Activated naive CD4-positive, alpha-beta T cell (primary cell): ENCODE data around the gene LMOD3.

ENCODE experiments used
- DNase-seq, 4 experiments: peaks; one replicate each; lab custom pipeline; 2025; lab: John Stamatoyannopoulos, UW

LMOD3 gene

GRCh38 chr3:69091389-69092029 lies 30.9 kb downstream of the LMOD3 start:
- no peak for DNase-seq

DNA sequence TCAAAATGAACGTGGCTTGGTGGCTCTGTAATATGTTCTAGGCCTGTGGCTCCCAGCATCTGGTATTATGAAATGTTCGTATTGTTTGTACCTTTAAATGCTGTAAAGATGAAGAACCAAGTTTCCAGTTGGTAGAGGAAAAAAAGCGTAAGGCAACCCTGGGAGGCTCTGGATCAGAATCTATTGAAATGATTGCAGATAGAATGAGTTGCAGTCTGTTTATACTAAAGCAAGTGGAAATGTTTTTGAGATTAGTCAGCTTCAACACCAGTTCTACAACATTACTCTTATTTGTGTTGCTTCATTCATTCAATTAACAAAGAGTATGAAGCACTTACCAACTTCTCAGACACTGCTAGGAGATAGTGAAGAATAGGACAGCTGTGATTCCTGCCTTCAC lies 32.4 kb downstream of the LMOD3 start:
- no peak for DNase-seq

- DNase-seq = no peak
Measured at GRCh38 chr3:69088063-69088462, 34.3 kb downstream of the LMOD3 start.

DNA sequence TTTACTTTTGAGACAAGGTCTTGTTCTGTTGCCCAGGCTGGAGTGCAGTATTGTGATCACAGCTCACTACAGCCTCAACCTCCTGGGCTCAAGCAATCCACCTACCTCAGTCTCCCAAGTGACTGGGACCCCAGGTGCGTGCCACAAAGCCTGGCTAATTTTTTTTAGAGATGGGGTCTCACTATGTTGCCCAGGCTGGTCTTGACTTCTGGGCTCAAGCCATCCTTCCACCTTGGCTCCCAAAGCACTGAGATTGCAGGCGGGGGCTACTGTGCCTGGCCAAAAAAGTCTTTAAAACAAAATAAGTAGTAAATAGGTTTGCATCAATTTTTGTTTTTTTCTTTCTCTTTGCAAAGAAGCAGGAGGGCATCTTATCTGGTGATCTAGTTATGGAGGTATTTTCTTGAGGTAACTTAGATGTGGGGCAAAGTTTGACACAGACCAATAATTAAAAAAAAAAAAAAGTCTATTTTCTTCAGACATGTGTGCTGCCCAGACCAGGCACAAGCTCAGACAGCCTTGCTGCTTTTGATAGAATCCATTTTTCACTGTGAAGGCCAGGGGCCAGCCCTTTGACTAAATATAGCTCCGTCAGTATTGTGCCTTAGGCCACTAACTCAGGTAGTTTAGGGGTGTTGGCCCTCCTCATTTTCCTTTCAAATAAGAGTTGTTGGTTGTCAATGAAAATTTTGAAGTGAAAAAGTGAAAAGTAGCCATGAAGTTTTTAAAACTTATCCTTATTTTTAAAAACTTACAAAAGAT lies 35.2 kb downstream of the LMOD3 start:
- no peak for DNase-seq

DNA sequence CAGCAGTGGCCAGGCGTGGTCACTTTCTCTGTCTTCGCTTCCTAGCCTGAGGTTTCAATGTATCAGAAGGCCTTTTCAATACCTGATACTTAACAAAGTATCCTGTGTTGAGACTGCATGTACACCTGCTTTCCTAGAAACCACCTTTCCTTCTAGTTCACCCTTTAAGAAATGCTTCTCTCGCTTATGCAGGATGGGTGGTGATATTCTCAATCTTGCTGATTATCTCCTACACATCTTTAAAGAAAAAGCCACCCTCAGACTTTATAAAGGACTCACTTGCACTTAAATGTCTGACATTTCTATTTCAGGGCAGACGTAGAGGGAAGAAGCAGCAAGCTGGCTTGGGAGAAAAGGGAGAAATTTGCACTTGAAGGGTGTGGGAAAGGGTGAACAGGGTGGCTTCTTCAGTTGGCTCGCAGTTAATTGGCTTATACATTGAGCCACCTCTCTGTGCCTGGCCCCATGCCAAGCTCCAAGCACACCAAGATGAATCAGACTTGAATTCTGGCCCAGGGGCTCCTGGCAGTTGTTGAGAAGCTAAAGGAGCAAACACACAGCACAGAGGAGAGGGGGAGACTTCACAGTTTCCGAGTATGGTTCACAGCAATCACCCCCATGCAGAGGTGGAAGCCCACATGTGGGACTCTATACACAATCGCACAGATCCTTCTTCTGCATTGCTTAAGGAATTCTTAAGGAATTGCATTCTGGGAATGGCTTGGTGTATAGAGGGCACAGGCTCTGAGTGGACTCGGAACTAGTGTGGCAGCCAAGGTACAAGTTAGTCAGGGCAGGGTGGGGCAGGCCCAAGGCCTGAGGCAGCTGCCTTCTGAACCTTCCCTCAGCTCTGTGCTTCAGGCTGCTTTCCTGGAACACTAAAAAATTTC lies 36.3 kb downstream of the LMOD3 start:
- peak; percentile 10 to 51 (median 30) for DNase-seq

DNA sequence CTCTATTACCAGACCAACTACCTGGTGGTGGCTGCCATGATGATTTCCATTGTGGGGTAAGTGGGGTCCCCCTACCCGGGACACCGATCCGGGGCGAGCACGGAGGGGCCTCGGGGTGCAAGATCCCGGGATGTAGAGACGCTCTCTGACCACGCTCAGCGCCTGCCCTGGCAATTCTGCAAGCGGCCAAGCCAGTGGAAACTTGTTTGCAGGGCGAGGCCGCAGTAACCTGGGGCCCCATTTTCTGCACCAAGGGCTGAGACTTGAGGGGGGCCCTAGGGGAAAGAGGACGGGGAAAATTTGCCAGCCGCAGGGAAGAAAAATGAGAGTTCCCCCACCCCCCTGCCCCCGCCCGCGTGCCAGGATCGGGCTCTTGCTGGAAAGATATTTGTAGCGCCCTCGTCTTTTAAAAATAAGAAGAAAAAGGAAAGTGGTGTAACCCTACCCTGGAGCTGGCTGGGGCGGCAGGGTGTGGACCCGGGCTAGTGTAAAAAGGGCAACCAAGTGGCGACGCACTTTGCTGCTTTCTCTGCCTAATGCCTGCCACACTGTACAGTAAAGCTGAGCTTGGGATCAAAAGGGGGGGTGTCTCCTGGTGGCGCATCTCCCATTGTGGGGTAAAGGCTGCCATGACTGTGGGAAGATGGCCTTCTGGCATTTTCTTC lies 37.1 kb downstream of the LMOD3 start:
- DNase-seq = no peak

GRCh38 chr3:69084326-69085167 lies 37.8 kb downstream of the LMOD3 start, which contains the start of gene ARL6IP5:
TSS of gene ARL6IP5 (plus strand) at chr3:69084937. CDS start at chr3:69085048, 111 bp downstream.
- peak; percentile 52 to 85 (median 74) for DNase-seq

- DNase-seq = peak in 2 of 4 experiments; percentile 5 to 13
Measured at GRCh38 chr3:69082805-69083204, 39.6 kb downstream of the LMOD3 start.

DNA sequence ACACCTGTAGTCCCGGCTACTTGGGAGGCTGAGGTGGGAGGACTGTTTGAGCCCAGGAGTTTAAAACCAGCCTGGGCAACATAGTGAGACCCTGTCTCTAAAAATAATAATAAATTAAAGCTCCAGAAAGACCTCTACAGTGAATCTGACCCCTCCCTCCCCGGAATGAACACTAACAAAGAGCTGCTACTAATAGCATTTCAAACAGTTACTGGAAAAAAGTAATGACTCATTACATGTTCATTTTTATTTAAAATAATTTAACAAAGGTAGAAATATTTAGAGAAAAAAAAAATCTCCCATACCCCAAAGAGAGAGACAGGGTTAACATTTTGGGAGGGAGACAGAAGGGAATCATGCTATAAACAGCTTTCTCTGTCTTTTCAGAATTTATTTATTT lies 40.0 kb downstream of the LMOD3 start:
- DNase-seq = no peak

DNA sequence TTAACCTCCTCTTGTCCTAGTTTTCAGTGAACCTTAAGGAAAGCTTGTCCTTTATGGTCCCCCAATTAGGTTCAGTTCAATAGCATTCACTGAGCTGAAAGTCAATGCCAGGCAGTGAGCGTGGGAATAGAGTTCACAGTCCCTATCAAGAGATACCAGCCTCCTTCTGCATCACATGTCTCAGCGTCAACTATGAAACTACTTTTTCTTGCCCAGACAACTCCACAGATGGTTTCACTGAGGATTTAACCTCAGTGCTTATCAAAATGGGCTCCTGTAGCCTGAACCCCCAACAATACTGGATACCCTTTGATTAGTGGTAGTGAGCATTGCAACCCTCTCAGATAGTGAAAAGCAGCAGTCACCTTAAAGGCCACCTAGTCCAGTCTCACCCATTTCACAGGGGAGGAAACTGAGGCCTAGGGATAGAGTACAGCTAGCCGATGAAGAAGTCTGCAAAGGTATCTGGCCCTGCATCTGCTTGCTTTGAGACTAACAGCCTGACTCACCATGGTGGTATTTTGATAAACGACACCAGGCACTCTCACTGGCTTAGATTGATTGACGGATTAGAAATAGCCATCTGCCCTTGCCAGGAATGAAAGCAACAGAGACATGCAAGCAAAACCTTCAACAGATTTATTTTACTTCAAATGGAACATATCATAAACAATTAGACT lies 40.7 kb downstream of the LMOD3 start:
- no peak for DNase-seq

DNA sequence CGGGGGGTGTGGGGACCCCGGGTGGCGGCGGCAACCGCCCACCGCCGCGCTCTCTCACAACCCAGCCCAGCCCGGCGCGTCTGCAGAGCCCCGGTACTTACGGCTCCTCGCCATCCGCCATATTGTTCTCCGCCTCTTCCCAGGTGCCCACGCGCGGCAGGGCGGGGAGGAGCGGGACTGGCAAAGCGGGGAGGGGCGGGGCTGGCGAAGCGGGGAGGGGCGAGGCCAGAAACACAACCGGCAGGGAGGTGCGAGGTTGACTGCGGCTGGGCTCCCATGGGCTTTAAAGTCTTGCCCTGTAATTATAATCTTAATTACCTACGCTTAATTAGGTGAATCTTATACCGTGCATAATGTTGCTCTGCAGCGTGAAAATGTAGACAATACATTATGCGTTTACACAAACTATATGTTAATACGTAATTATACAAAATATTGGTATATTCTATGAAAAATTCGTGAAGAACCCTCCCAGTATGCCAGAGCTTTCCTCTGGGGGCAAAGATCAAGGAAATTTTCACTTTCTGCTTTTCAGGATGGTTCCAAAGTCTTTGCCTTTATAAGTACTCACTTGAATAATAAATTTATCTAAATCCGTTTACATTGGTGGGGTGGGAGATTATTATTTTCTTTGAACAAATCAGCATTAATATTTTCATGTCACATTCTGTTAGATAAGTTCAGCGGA lies 42.0 kb downstream of the LMOD3 start, which contains the start of gene UBA3:
TSS of gene UBA3 (minus strand) at position 133 of the 688 bp plus-strand sequence. CDS start at position 121, 12 bp downstream.
- DNase-seq = peak; percentile 79 to 93 (median 85)

- DNase-seq = no peak
Measured at GRCh38 chr3:69079269-69080159, 42.9 kb downstream of the LMOD3 start.

DNA sequence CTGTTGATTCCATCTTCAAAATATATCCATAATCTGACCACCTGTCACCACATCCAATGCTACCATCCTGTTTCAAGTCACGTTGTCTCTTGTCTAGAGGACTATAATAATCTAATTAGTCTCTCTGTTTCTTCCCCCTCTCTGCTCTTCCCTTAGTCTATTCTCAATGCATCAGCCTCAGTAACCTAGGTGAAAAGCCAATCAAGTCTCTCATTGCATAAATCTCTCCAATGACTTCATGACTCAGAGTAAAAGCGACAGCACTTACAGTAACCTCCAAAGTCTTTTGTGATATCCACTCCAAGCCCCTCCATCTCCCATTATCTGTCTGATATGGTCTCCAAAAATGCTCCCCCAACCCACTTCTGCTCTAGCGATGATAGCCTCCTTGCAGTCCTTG lies 49.5 kb downstream of the LMOD3 start:
- DNase-seq = no peak

- DNase-seq = no peak
Measured at GRCh38 chr3:69066121-69066520, 56.3 kb downstream of the LMOD3 start.

DNA sequence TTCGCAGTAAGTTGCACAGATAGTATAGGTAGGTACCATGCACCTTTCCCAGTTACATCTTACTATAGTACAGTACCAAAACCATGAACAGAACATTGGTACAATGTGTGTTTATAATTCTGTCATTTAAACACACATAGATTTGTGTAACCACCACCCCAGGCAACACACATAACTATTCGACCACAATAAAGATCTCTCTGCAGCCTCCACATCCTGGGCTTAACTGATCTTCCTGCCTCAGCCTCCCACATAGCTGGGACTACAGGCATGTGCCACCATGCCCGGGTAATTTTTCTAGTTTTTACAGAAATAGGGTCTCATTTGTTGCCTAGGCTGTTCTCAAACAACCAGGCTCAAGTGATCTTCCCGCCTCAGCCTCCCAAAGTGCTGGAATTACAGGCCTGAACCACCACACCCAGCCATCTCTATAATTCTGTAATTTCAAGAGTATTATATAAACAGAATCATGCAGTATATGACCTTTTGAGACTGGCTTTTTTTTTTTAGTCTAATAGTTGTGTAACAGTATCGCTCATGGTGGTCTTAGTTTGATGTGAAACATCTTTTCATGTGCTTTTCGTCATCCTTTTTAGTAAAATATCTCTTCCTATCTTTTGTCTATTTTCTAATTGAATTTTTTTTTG lies 57.0 kb downstream of the LMOD3 start:
- DNase-seq = no peak

GRCh38 chr3:69063636-69064035 lies 58.8 kb downstream of the LMOD3 start:
- DNase-seq = no peak

DNA sequence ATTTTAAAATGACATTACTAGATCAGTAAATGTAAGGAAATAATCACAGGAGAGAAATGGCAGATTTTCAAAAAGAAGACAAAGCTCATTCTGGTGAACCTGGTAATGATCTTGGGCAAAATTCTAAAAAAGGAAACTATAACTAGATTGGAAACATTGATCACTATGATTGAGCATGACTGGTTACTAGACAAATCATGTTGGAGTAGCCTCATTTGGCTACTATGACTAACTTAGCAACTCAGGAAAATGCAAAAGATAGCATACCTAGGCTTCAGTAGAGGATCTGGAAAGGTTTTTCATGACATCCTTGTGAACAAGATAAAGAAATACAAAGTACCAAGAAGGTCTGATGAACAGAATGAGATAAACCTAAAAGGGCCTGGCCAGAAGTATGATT lies 62.7 kb downstream of the LMOD3 start:
- no peak for DNase-seq

- no peak for DNase-seq
Measured at GRCh38 chr3:69058947-69059224, 63.5 kb downstream of the LMOD3 start.
